Measurements from ENCODE around the gene ANO2.
"Not testable (repeated sequence)": the region's sequence is repeated elsewhere in the genome, so short reads cannot be mapped to it uniquely, and the experiment has no call there.

Gene ANO2

GRCh38 chr12:5865397-5865796, 79.7 kb downstream of the ANO2 start:
- H3K27me3 Mint-ChIP-seq, result no peaks in the 10 kb centered on the region
- no peak for ATAC-seq
- H3K4me3 Mint-ChIP-seq, result no peak overlapping the region
- DNase-seq, result no peak
- H3K27ac Mint-ChIP-seq, result no peak overlapping the region
- H3K4me1 Mint-ChIP-seq, result no peaks in the 10 kb centered on the region
- no peaks in the 10 kb centered on the region for H3K9me3 Mint-ChIP-seq

- no peak for ATAC-seq
- Mint-ChIP-seq H3K4me1 (no peaks in the 10 kb centered on the region), H3K27ac (no peak overlapping the region), H3K4me3 (no peak overlapping the region), H3K27me3 (peaks cover 4% of the 10 kb centered on the region), H3K9me3 (no peaks in the 10 kb centered on the region)
- DNase-seq, result no peak
These were observed 80.1 kb downstream of the ANO2 start for GRCh38 chr12:5864972-5865371.

- Mint-ChIP-seq H3K4me3 (no peak overlapping the region), H3K27ac (no peak overlapping the region), H3K4me1 (no peaks in the 10 kb centered on the region), H3K27me3 (peaks cover 6% of the 10 kb centered on the region), H3K9me3 (no peaks in the 10 kb centered on the region)
- ATAC-seq, result no peak
- no peak for DNase-seq
These were observed 80.8 kb downstream of the ANO2 start for GRCh38 chr12:5864301-5864700.

- no peak overlapping the region for H3K27ac Mint-ChIP-seq
- ATAC-seq (no peak), DNase-seq (no peak)
- H3K4me1 Mint-ChIP-seq, result no peaks in the 10 kb centered on the region
- H3K4me3 Mint-ChIP-seq, result no peak overlapping the region
- H3K9me3 Mint-ChIP-seq, result no peaks in the 10 kb centered on the region
- peaks cover 15% of the 10 kb centered on the region for H3K27me3 Mint-ChIP-seq
These were observed 83.6 kb downstream of the ANO2 start for GRCh38 chr12:5861416-5861815.

GRCh38 chr12:5856692-5857091, 88.4 kb downstream of the ANO2 start:
- ATAC-seq, result no peak
- Mint-ChIP-seq H3K4me3 (no peak overlapping the region), H3K27me3 (peaks cover 20% of the 10 kb centered on the region), H3K4me1 (no peaks in the 10 kb centered on the region), H3K27ac (no peak overlapping the region), H3K9me3 (no peaks in the 10 kb centered on the region)
- DNase-seq, result no peak

- DNase-seq, result no peak
- H3K27ac Mint-ChIP-seq, result no peak overlapping the region
- H3K4me3 Mint-ChIP-seq, result no peak overlapping the region
- no peaks in the 10 kb centered on the region for H3K4me1 Mint-ChIP-seq
- ATAC-seq, result no peak
- peaks cover 0 to 7% of the 10 kb centered on the region in 2 donors for H3K9me3 Mint-ChIP-seq
- peaks cover 32% of the 10 kb centered on the region for H3K27me3 Mint-ChIP-seq
These were observed 98.1 kb downstream of the ANO2 start for GRCh38 chr12:5846950-5847349.

GRCh38 chr12:5840944-5841343, 104.1 kb downstream of the ANO2 start:
- no peaks in the 10 kb centered on the region for H3K9me3 Mint-ChIP-seq
- DNase-seq, result no peak
- no peak overlapping the region for H3K27ac Mint-ChIP-seq
- no peaks in the 10 kb centered on the region for H3K4me1 Mint-ChIP-seq
- H3K27me3 Mint-ChIP-seq, result peaks cover 9% of the 10 kb centered on the region
- no peak overlapping the region for H3K4me3 Mint-ChIP-seq
- no peak for ATAC-seq

GRCh38 chr12:5830111-5830510, 114.9 kb downstream of the ANO2 start:
- no peak overlapping the region for H3K27ac Mint-ChIP-seq
- H3K27me3 Mint-ChIP-seq, result no peaks in the 10 kb centered on the region
- no peak for ATAC-seq

GRCh38 chr12:5827591-5827990, 117.5 kb downstream of the ANO2 start:
- H3K27ac Mint-ChIP-seq, result no peak overlapping the region
- peaks cover 6 to 10% of the 10 kb centered on the region in 2 donors for H3K9me3 Mint-ChIP-seq
- H3K4me1 Mint-ChIP-seq, result no peaks in the 10 kb centered on the region
- H3K4me3 Mint-ChIP-seq, result no peak overlapping the region
- no peak for ATAC-seq
- DNase-seq, result no peak
- H3K27me3 Mint-ChIP-seq, result no peaks in the 10 kb centered on the region

More at GRCh38 chr12:5830111-5830510, 114.9 kb downstream of the ANO2 start:
- no peaks in the 10 kb centered on the region for H3K9me3 Mint-ChIP-seq
- H3K4me3 Mint-ChIP-seq, result no peak overlapping the region
- H3K4me1 Mint-ChIP-seq, result no peaks in the 10 kb centered on the region
- DNase-seq, result no peak

GRCh38 chr12:5825761-5826160, 119.3 kb downstream of the ANO2 start:
- DNase-seq, H3K27me3 Mint-ChIP-seq, H3K4me3 Mint-ChIP-seq, H3K4me1 Mint-ChIP-seq, H3K27ac Mint-ChIP-seq, ATAC-seq: not testable (repeated sequence)
- peaks cover 10 to 15% of the 10 kb centered on the region in 2 donors for H3K9me3 Mint-ChIP-seq

- not testable (repeated sequence) for H3K4me3 Mint-ChIP-seq, H3K27me3 Mint-ChIP-seq, H3K4me1 Mint-ChIP-seq, DNase-seq, ATAC-seq, H3K27ac Mint-ChIP-seq
- peaks cover 10 to 22% of the 10 kb centered on the region in 2 donors for H3K9me3 Mint-ChIP-seq
These were observed 126.2 kb downstream of the ANO2 start for GRCh38 chr12:5818877-5819276.

- Mint-ChIP-seq H3K4me1 (no peaks in the 10 kb centered on the region), H3K27ac (no peak overlapping the region), H3K4me3 (no peak overlapping the region), H3K27me3 (no peaks in the 10 kb centered on the region), H3K9me3 (peaks cover 10 to 12% of the 10 kb centered on the region in 2 donors)
- ATAC-seq (no peak), DNase-seq (no peak)
These were observed 127.8 kb downstream of the ANO2 start for GRCh38 chr12:5817246-5817645.

GRCh38 chr12:5809586-5809985, 135.5 kb downstream of the ANO2 start:
- no peak overlapping the region for H3K4me3 Mint-ChIP-seq
- no peaks in the 10 kb centered on the region for H3K9me3 Mint-ChIP-seq
- no peak for DNase-seq
- no peaks in the 10 kb centered on the region for H3K4me1 Mint-ChIP-seq
- H3K27ac Mint-ChIP-seq, result no peak overlapping the region
- no peaks in the 10 kb centered on the region for H3K27me3 Mint-ChIP-seq
- ATAC-seq, result no peak

GRCh38 chr12:5808981-5809380, 136.1 kb downstream of the ANO2 start:
- ATAC-seq (no peak), DNase-seq (no peak)
- Mint-ChIP-seq H3K27me3 (no peaks in the 10 kb centered on the region), H3K4me1 (no peaks in the 10 kb centered on the region), H3K27ac (no peak overlapping the region), H3K4me3 (no peak overlapping the region), H3K9me3 (no peaks in the 10 kb centered on the region)

- Mint-ChIP-seq H3K4me1 (no peaks in the 10 kb centered on the region), H3K27ac (no peak overlapping the region), H3K27me3 (no peaks in the 10 kb centered on the region), H3K9me3 (no peaks in the 10 kb centered on the region), H3K4me3 (no peak overlapping the region)
- ATAC-seq, result no peak
- DNase-seq, result no peak
These were observed 137.4 kb downstream of the ANO2 start for GRCh38 chr12:5807514-5808219.

GRCh38 chr12:5807090-5807414, 138.0 kb downstream of the ANO2 start:
- H3K4me3 Mint-ChIP-seq, result no peak overlapping the region
- DNase-seq (no peak), ATAC-seq (no peak)
- no peaks in the 10 kb centered on the region for H3K4me1 Mint-ChIP-seq
- no peaks in the 10 kb centered on the region for H3K9me3 Mint-ChIP-seq
- H3K27ac Mint-ChIP-seq, result no peak overlapping the region
- H3K27me3 Mint-ChIP-seq, result no peaks in the 10 kb centered on the region

- ATAC-seq, result no peak
- Mint-ChIP-seq H3K4me1 (no peaks in the 10 kb centered on the region), H3K9me3 (no peaks in the 10 kb centered on the region), H3K27me3 (no peaks in the 10 kb centered on the region), H3K4me3 (no peak overlapping the region), H3K27ac (no peak overlapping the region)
- no peak for DNase-seq
These were observed 138.5 kb downstream of the ANO2 start for GRCh38 chr12:5806371-5807089.

Measured in stimulated activated naive CD8-positive, alpha-beta T cell treated with anti-CD3 and anti-CD28 coated beads, Interleukin-15, amount 100 ng/mL, for 72 hours (primary cell).